Measurements from ENCODE around the gene CLDN16. TPM values are rescaled to one million over a fixed set of nuclear protein-coding genes. Genes with fewer than 3 reads are reported as not detected.

The CLDN16 gene
- total RNA-seq, 1 experiment from 2014 or later, result 0.27 TPM

DNA sequence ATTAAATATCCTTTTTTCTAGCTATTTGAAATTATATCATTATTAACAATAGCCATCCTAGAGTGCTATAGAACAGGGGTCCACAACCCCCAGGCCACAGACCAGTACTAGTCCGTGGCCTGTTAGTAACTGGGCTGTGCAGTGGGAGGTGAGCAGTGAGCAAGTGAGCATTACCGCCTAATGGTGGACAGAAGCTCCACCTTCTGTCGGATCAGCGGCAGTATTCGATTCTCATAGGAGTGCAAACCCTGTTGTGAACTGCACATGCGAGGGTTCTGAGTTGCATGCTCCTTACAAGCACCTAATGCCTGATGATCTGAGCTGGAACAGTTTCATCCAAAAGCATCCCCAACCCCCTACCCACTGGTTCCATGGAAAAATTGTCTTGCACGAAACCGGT, 11.7 kb downstream of the CLDN16 start:
- ChIA-PET POLR2A (no interaction called here), CTCF (interaction anchor here (0.7 kb wide), 1 partner anchor 151 kb away, joined by 3 read pairs; no protein-coding TSS in a partner anchor)
- Histone ChIP-seq H3K4me3 (ENCODE audit: low read depth, low read length) (no peak overlapping the region), H3K9me3 (no peaks in the 10 kb centered on the region), H3K4me1 (no peaks in the 10 kb centered on the region), H3K27me3 (replicated peaks; ENCODE audit: control insufficient read depth, insufficient read depth, low read length) (no peaks in the 10 kb centered on the region; the same call in 1 of the 2 replicates), H3K36me3 (ENCODE audit: control insufficient read depth, insufficient read depth, low read length) (no peaks in the 10 kb centered on the region)
- no peak overlapping the region for H3K4me3 Mint-ChIP-seq (ENCODE audit: unreplicated experiment)
- no peaks in the 10 kb centered on the region for H3K27me3 Mint-ChIP-seq (ENCODE audit: insufficient read depth, unreplicated experiment)
- no peak for DNase-seq
- TF ChIP-seq, protein P1, sequence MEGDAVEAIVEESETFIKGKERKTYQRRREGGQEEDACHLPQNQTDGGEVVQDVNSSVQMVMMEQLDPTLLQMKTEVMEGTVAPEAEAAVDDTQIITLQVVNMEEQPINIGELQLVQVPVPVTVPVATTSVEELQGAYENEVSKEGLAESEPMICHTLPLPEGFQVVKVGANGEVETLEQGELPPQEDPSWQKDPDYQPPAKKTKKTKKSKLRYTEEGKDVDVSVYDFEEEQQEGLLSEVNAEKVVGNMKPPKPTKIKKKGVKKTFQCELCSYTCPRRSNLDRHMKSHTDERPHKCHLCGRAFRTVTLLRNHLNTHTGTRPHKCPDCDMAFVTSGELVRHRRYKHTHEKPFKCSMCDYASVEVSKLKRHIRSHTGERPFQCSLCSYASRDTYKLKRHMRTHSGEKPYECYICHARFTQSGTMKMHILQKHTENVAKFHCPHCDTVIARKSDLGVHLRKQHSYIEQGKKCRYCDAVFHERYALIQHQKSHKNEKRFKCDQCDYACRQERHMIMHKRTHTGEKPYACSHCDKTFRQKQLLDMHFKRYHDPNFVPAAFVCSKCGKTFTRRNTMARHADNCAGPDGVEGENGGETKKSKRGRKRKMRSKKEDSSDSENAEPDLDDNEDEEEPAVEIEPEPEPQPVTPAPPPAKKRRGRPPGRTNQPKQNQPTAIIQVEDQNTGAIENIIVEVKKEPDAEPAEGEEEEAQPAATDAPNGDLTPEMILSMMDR (IDR thresholded peaks at IDR 0.05; ENCODE audit: insufficient read depth in 1 of 2, low read depth in 1 of 2, low read length in 1 of 2, severe bottlenecking in 1 of 2, unreplicated experiment in 1 of 2), result no peak
- no peaks in the 10 kb centered on the region for H3K4me1 Mint-ChIP-seq (ENCODE audit: low read depth, unreplicated experiment)
- no peaks in the 10 kb centered on the region for H3K9me3 Mint-ChIP-seq (ENCODE audit: unreplicated experiment)
- H3K36me3 Mint-ChIP-seq (ENCODE audit: insufficient read depth, unreplicated experiment), result no peaks in the 10 kb centered on the region
- no peak overlapping the region for H3K27ac Mint-ChIP-seq (ENCODE audit: unreplicated experiment)
- BruUV-seq (replicated peaks), result no TSS peak
- intact Hi-C loops (cut with micrococcal nuclease; ENCODE audit: unreplicated experiment), result no loop called here

DNA sequence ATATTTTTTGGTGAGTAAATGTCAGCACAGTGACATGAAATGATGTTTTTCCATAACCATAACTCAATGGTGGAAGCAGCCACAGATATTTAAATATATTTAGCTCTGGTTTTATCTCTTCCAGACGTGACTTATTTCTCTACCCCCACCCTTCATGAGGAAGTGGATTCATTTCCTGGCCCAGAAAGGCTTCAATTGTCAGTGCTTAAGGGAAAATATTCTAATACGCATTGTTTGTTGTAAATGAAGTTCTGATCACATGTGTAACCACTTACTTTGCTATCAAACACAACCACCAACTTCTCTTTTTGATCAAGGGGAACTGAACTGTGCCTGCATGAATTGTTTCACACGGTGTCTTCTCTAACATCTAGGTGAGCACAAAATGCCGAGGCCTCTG, 14.0 kb downstream of the CLDN16 start:
- no peaks in the 10 kb centered on the region; the same call in 1 of the 2 replicates for H3K27me3 ChIP-seq (replicated peaks; ENCODE audit: control insufficient read depth, insufficient read depth, low read length)
- ChIA-PET POLR2A (no interaction called here), CTCF (no interaction called here)
- no peaks in the 10 kb centered on the region for H3K27me3 Mint-ChIP-seq (ENCODE audit: insufficient read depth, unreplicated experiment)
- intact Hi-C loops (cut with micrococcal nuclease; ENCODE audit: unreplicated experiment), result no loop called here
- no peak overlapping the region for H3K27ac Mint-ChIP-seq (ENCODE audit: unreplicated experiment)
- H3K9me3 ChIP-seq, result no peaks in the 10 kb centered on the region
- no peaks in the 10 kb centered on the region for H3K4me1 Mint-ChIP-seq (ENCODE audit: low read depth, unreplicated experiment)
- TF ChIP-seq, protein P1 (IDR thresholded peaks at IDR 0.05; ENCODE audit: insufficient read depth in 1 of 2, low read depth in 1 of 2, low read length in 1 of 2, severe bottlenecking in 1 of 2, unreplicated experiment in 1 of 2), result no peak
- H3K4me3 Mint-ChIP-seq (ENCODE audit: unreplicated experiment), result no peak overlapping the region
- no peaks in the 10 kb centered on the region for H3K36me3 Mint-ChIP-seq (ENCODE audit: insufficient read depth, unreplicated experiment)
- H3K4me3 ChIP-seq (ENCODE audit: low read depth, low read length), result no peak overlapping the region
- H3K4me1 ChIP-seq, result no peaks in the 10 kb centered on the region
- DNase-seq, result no peak
- no peaks in the 10 kb centered on the region for H3K36me3 ChIP-seq (ENCODE audit: control insufficient read depth, insufficient read depth, low read length)
- no TSS peak for BruUV-seq (replicated peaks)
- no peaks in the 10 kb centered on the region for H3K9me3 Mint-ChIP-seq (ENCODE audit: unreplicated experiment)

DNA sequence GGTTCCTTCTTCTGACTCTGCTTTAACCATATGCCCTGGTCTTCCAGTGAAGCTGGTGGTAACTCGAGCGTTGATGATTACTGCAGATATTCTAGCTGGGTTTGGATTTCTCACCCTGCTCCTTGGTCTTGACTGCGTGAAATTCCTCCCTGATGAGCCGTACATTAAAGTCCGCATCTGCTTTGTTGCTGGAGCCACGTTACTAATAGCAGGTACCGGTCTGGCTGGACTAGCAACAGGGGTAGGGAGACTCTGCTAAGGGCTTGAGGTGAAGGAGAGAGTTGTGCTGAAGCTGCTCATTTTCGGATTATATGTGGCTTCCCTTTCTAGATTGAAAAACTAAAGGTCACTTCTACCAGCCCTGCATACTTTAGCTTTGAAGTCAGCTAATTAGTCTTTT, 16.8 kb downstream of the CLDN16 start:
- ChIA-PET CTCF (interaction anchor here (0.6 kb wide), 1 partner anchor 396 kb away, joined by 5 read pairs; no protein-coding TSS in a partner anchor), POLR2A (no interaction called here)
- Mint-ChIP-seq H3K4me1 (ENCODE audit: low read depth, unreplicated experiment) (no peaks in the 10 kb centered on the region), H3K36me3 (ENCODE audit: insufficient read depth, unreplicated experiment) (no peaks in the 10 kb centered on the region), H3K27me3 (ENCODE audit: insufficient read depth, unreplicated experiment) (no peaks in the 10 kb centered on the region), H3K27ac (ENCODE audit: unreplicated experiment) (no peak overlapping the region), H3K9me3 (ENCODE audit: unreplicated experiment) (no peaks in the 10 kb centered on the region), H3K4me3 (ENCODE audit: unreplicated experiment) (no peak overlapping the region)
- Histone ChIP-seq H3K4me3 (ENCODE audit: low read depth, low read length) (no peak overlapping the region), H3K36me3 (ENCODE audit: control insufficient read depth, insufficient read depth, low read length) (no peaks in the 10 kb centered on the region), H3K27me3 (replicated peaks; ENCODE audit: control insufficient read depth, insufficient read depth, low read length) (no peaks in the 10 kb centered on the region), H3K4me1 (no peaks in the 10 kb centered on the region), H3K9me3 (no peaks in the 10 kb centered on the region)
- intact Hi-C loops (cut with micrococcal nuclease; ENCODE audit: unreplicated experiment), result no loop called here
- TF ChIP-seq, protein P1 (IDR thresholded peaks at IDR 0.05; ENCODE audit: insufficient read depth in 1 of 2, low read depth in 1 of 2, low read length in 1 of 2, severe bottlenecking in 1 of 2, unreplicated experiment in 1 of 2), result no peak
- BruUV-seq (replicated peaks), result no TSS peak
- DNase-seq, result no peak

Data from Caco-2 (cell line).